Activated naive CD4-positive, alpha-beta T cell (primary cell): Measurements from ENCODE around the gene SH2D7.

Experiments used
- DNase-seq, 4 experiments: peaks; one replicate each; lab custom pipeline; 2025; lab: John Stamatoyannopoulos, UW

Gene SH2D7

DNA sequence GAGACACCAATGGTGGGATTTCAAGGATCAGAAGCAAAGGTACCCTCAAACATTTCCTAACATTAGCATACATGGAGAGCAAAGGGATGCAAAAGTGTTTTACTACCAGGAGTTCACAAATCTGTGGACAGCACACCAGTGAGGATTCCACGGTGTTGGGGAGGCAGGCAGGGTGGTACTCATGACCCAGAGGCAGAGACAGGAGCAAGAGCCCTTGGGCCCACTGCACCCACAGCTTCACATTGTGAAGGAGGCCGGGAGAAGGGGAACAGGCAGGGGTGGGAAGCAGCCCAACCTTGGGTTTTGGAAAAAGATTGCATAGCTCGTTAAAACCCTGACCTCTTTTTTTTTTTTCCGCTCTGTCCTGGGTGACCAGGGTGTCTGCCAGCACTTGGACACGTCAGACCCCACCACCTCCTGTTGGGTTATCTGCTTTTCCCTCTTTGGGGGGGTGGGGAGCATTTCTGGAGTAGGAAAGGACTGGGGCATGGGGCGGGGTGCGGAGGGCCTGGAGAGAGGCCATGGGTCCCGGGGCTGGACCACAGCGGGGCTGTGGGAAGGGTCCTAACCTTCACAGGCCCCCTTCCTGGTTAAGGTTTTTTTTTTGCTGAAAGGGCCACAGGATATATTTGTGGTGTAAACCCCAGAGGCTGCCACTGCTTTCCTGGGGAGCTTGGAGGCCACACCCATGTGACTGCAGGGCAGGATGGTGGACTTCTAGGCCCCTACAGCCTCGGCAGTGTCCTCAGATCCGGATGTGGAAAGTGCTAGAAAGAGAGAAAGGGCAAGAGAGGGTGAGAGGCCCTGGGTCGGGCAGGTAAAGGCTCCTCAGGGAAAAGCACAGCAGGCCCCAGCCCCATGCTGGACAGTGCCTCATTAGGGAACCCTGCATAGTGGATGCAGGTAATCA lies 12.5 kb downstream of the SH2D7 start:
- DNase-seq: no peak

- no peak for DNase-seq
These were observed 13.3 kb downstream of the SH2D7 start for GRCh38 chr15:78105476-78106241.

DNA sequence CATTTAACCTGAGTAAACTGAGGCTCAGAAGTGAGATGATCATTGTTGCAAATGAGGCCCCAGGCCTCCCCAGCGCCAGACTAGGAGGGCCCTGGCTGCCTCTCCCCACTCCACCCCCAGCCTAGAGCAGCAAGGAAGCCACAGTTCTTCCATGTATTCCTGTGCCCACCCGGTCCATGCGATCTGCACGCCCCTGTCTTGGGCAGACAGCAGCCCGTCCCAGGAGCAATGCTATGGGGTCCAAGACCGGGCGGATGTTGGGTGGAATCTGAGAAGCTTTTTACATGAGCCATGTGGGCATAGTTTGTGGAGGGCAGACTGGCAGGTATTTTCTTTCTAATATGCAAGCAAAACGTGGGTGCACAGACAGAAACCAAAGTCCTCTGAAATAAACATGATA lies 15.1 kb downstream of the SH2D7 start:
- DNase-seq: no peak

DNA sequence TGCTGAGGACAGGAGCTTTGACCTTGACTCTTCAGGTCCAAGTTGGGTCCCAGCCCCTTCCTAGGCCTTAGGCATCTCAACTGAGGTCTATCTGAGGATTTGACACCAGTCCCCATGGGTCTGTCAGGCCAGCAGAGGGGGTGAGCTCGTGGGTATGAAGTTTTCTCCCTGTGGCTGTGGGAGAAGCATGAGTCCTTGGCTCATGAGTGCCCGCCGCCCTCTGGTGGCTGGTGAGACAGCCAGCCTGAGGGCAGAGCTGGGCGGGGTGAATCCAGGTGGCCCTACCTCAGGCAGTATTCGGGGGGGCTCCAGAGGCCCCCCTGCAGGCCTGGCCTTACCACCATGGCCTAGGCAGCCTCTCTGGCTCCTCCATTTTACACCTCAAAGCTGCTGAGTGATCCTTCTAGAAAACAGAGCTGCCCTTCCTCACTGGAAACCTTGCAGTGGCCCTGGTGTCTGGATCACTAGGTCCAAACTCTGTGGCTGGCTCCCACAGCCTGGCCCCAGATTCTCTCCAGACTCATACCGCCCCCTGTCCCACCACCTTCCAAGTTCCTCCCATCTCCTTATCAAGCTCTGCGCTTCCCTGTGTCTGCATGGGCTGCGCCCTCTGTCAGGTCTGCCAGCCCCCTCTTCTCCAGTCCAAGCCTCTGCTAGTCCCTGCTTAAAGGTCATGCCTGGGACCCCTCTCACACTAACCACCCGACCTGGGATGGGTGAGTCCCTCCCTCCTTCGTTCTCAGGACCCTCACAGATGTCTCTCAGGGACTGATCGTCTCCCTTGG lies 16.1 kb downstream of the SH2D7 start:
- DNase-seq: peak; percentile 45 to 80 (median 55)

DNA sequence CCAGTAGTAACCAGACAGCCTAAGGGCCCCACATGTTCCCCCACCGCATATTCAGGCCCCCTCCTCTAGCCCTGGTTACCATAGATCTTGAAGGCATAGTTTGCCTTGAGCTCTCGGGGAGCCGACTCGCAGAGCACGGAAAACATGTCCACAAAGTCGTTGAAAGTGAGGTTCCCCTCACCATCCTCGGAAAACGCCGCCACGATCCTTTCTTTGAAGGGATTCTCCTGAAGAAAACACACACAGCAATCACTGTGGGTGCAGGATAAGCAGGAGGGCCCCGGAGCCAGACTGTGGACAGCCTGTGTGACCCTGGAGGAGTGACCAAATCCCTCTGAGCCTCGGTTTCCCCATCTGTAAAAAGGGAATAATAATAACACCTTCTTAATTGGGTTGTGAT lies 16.8 kb downstream of the SH2D7 start:
- no peak for DNase-seq

DNA sequence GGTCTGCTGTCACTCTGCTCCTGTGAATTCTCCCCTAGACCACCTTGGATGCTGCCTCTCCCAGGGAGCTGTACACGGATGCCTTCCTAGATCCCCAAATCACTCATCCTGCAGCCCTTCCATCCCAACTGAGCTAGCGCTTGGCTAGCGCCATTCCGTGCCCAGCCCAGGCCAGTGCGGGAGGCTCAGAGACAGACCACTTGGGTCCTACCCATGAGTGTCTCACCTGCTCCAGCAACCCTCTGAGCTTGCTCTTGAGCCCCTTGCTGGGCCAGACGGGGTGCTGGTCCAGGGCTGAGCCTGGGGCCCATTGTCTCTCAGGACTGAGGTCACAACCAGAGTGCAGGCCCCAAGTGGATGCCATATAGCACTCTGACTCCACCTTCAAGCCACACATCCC lies 17.7 kb downstream of the SH2D7 start:
- no peak for DNase-seq

DNA sequence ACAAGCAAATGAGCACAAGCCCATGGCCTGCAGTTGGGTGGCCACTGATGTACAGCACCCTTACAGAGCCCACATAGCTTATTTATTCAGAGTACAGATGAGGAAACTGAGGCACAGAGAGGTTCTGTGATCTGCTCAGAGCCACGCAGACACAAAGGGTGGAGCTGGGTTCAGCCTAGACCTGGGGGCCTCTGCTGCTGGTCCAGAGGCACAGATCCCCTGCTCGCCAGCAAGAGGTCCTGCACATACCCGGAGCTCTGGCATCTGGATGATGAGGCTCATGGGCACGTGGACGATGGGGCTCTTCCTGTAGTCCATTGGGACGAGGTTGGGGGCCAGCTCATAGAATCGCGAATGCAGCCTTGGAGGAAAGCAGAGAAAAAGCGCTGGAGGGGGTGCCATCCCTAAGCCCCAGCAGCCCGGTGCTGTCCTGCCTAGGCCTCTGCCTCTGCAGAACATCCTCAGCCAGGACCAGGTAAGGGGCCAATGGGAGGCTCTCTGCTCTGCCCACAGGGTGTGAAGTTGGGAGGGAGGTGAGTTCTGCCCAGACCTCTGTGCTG lies 18.6 kb downstream of the SH2D7 start:
- DNase-seq: no peak

DNA sequence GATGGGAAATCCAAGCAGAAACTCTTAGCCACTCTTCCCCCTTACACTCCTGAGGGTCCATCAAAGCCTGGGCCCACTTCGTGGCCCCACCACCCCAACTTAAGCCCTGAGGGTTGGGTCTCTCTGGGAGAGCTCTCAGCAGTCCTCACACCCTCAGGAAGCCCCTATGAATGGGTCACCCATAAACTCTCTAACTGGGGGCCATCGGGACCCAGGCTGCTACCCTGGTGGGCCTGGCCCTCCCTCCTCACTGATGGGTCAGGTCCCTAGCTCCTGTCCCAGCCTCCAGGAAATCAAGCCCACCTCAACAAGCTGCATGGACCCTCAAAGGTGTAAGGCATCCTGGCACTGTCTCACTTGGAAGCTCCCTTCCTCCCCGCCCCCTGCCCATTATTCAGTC lies 19.4 kb downstream of the SH2D7 start:
- no peak for DNase-seq

- DNase-seq: no peak
These were observed 20.2 kb downstream of the SH2D7 start for GRCh38 chr15:78112551-78112950.

DNA sequence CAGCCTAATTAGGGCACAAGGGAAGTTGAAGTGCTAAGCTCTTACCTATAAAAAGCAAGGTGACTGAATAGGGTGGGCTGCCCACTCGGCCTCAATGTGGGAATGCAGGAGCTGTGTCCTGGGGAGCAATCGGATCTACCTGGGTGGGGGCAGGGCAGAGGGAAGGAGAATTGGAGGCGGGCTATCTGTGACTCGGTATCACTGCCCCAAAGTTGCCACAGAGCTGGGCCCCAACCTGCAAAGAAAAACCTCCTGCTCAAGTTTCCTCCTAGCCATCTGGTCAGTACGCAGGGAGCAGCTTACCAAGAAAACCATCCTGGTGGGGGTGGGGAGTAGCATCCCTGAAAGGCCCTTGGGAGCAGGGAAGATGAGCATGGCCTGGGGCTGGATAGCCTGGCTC lies 28.2 kb downstream of the SH2D7 start:
- DNase-seq: no peak

- no peak for DNase-seq
These were observed 32.9 kb downstream of the SH2D7 start for GRCh38 chr15:78125267-78125666.

DNA sequence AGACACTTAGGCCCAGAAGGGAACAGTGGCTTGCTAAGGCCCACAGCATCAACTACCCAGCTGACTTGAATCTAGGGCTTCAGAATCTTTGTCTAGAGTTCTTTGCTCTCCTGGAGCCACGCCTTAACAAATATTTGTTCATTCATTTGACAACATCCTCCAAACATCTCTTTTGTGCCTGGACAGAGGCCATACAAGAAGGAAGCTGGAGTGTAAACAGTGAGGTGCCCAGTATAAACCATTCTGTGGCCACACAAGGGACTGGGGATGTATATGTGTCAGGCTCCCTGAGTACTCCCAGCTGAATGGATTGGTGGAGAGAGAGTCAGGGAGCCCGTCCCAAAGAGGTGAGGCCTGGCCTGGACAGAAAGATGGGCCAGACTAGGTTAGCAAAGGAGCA lies 35.5 kb downstream of the SH2D7 start:
- no peak for DNase-seq

DNA sequence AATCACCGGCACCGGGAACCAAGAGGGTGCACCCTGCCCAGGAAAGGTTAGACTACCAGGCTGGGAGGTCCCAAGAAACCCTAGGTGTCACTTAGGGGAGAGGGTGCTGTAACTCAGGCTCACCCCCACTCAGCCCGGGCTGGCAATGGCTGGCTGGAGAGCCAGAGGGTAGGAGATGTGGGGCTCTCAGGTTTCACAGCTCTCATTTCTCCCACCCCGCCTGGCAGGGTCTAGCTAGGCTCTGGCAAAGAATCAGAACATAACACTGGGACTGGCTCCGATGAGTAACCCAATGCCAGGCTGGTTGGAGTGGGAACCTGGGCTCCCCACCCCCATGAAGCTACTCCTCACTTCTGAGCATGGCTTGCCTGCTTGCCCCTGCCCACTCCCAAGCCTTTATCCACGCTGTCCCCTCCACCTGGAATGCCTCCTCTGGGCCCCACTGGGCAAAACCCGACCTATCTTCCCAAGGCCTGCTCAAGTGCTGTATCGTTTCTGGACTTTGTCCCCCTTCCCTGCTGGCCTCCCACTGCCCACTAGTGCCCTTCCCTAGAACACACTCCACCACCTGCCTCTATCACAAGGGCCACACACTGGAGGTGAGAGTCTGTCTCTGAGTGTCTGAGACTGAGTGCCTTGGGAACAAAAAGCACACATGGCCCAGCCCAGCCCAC lies 36.9 kb downstream of the SH2D7 start:
- no peak for DNase-seq

- no peak for DNase-seq
These were observed 37.5 kb downstream of the SH2D7 start for GRCh38 chr15:78129751-78130287.

- DNase-seq: no peak
These were observed 38.3 kb downstream of the SH2D7 start for GRCh38 chr15:78130466-78131294.

DNA sequence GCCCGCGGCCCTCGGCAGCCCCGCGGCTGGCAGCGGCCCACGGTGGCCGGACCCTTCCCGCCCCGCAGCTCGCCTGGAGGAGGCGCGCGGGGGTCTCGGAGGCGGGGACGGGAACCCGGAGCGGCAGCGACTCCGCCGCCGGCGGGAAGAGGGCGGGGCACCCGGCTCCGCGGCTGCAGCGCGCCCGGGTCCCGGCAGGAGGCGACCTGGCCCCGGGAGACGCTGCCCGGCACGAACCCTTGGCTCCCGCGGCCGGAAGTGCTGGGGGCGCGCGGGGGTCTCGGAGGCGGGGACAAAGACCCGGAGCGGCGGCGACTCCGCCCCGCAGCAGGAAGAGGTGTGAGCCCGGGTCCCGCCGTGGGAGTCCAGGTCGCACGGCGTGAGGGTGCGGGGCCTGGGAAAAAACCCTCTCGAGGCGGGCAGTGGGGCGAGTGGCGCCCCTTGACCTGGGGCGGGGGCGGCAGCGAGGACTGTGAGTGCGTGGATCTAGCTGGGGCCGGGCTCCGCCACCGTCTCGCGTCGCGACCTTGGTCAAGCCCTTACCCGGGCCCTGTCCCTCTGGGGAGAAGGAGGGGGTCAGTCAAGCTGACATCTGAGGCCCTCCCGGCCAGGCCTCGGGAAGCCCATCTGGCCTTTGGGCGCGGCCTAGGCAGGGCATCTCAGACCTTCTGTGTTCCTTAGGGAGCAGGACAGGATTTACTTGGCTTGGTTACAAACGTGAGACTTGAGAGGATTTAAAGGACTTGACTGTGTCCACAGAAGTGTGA lies 39.1 kb downstream of the SH2D7 start, which contains the start of gene CIB2:
Gene CIB2, minus strand, starts transcription at position 151 of the 767 bp plus-strand sequence. CDS start 230 bp downstream, outside the sequence.
- DNase-seq: peak; percentile 23 to 73 (median 50)

GRCh38 chr15:78133801-78134200 lies 41.4 kb downstream of the SH2D7 start:
- no peak for DNase-seq

DNA sequence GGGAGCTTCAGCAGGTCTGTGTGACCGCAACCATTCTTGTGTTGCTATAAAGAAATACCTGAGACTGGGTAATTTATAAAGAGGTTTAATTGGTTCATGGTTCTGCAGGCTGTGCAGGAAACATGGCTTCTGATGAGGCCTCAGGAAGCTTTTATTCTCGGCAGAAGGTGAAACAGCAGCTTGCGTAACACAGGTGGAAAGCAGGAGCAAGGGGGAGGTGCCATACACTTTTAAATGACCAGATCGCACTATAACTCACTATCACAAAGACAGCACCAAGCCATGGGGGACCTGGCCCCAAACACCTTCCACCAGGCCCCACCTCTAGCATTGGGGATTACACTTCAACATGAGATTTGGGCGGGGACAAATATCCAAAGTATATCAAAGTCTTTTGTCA lies 47.2 kb downstream of the SH2D7 start:
- DNase-seq: no peak

- DNase-seq: no peak
These were observed 47.9 kb downstream of the SH2D7 start for GRCh38 chr15:78140292-78140691.
